Smooth muscle cell of the umbilical artery (primary cell): ENCODE measurements around the gene OR2L8. TPM values are rescaled to one million over a fixed set of nuclear protein-coding genes. Genes with fewer than 3 reads are reported as not detected.

Experiments used
- total RNA-seq: library from RNA; depleted of rRNA; stranded (reverse); fragments of >200 nt; gene quantifications from 2 replicates; pipeline ENCODE4 v1.2.3, GENCODE V29; 2014

Gene OR2L8, protein sequence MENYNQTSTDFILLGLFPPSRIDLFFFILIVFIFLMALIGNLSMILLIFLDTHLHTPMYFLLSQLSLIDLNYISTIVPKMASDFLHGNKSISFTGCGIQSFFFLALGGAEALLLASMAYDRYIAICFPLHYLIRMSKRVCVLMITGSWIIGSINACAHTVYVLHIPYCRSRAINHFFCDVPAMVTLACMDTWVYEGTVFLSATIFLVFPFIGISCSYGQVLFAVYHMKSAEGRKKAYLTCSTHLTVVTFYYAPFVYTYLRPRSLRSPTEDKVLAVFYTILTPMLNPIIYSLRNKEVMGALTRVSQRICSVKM
- not detected in 2 replicates for total RNA-seq

GRCh38 chr1:247948558-247948957 lies at the start of gene OR2L8:
Gene OR2L8, plus strand, starts transcription at chr1:247948858. Its CDS starts 0 bp downstream, at chr1:247948858.

GRCh38 chr1:247919952-247920351 lies 28.7 kb upstream of the OR2L8 start, which contains the start of gene OR2T8:
Gene OR2T8, plus strand, starts transcription at chr1:247920252. Its CDS starts 766 bp downstream, at chr1:247921018.

GRCh38 chr1:247924868-247925267 lies 23.8 kb upstream of the OR2L8 start, which contains the start of gene OR2AJ1:
Gene OR2AJ1, plus strand, starts transcription at chr1:247924889. Its CDS starts 8,880 bp downstream, at chr1:247933769.

GRCh38 chr1:247964933-247965332 lies 16.3 kb downstream of the OR2L8 start, which contains the start of gene OR2AK2:
Gene OR2AK2, plus strand, starts transcription at chr1:247965233. Its CDS starts 144 bp downstream, at chr1:247965377.

Other genes starting within 250 kb of the OR2L8 start
- gene OR6F1, start 232.2 kb upstream of the OR2L8 start, total RNA-seq, result not detected in 2 replicates
- gene OR14K1, start 210.2 kb upstream of the OR2L8 start, total RNA-seq, result not detected in 2 replicates
- gene OR14A2, start 200.7 kb upstream of the OR2L8 start, total RNA-seq, result not detected in 2 replicates
- gene OR1C1, start 188.3 kb upstream of the OR2L8 start, total RNA-seq, result not detected in 2 replicates
- not detected in 2 replicates for gene OR14A16, start 124.7 kb upstream of the OR2L8 start, total RNA-seq
- not detected in 2 replicates for gene OR11L1, start 107.0 kb upstream of the OR2L8 start, total RNA-seq
- gene TRIM58, start 91.7 kb upstream of the OR2L8 start, total RNA-seq, result 0.05 TPM in 1 of 2 replicates, not detected in the other
- not detected in 2 replicates for gene OR2W3, start 53.3 kb upstream of the OR2L8 start, total RNA-seq
- gene OR2T8, start 28.6 kb upstream of the OR2L8 start, total RNA-seq, result not detected in 2 replicates
- not detected in 2 replicates for gene OR2AJ1, start 24.0 kb upstream of the OR2L8 start, total RNA-seq
- not detected in 2 replicates for gene OR2AK2, start 16.4 kb downstream of the OR2L8 start, total RNA-seq
- gene OR2L5, start 64.8 kb downstream of the OR2L8 start, total RNA-seq, result not detected in 2 replicates
- gene OR2L2, start 81.2 kb downstream of the OR2L8 start, total RNA-seq, result not detected in 2 replicates
- gene OR2L3, start 98.0 kb downstream of the OR2L8 start, total RNA-seq, result not detected in 2 replicates
- gene OR2L13, start 146.3 kb downstream of the OR2L8 start, total RNA-seq, result not detected in 2 replicates
- not detected in 2 replicates for gene OR2M5, start 196.3 kb downstream of the OR2L8 start, total RNA-seq
- not detected in 2 replicates for gene OR2M2, start 226.0 kb downstream of the OR2L8 start, total RNA-seq
- not detected in 2 replicates for gene OR2M3, start 248.4 kb downstream of the OR2L8 start, total RNA-seq